Measurements from ENCODE around the gene SPTSSA.

DNA sequence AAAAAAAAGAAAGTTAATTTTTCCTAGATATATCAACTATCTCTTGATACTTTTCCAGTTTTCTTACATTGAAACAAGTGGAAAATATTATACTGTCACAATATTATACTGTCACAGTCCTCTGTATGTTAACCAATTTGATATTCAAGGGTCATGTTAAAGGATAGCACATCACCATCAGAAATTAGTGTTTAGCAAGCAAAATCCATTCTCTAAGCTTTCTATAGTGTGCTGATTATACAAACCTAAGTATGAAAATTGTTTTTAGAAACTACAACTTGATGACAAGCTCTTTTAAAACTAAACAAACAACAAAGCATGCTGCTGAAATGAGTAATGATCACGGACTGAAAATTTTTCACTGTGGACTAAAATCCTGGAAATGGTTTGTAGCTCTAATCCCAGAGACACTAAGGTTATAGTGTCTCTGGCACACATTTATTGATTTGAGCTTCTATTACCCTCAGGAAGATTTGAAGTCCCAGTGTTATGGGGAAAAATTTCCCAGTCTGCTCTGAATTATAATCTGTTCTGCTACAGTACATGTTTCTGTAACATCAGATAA lies 9.7 kb downstream of the SPTSSA start:
- TF ChIP-seq, protein P1, sequence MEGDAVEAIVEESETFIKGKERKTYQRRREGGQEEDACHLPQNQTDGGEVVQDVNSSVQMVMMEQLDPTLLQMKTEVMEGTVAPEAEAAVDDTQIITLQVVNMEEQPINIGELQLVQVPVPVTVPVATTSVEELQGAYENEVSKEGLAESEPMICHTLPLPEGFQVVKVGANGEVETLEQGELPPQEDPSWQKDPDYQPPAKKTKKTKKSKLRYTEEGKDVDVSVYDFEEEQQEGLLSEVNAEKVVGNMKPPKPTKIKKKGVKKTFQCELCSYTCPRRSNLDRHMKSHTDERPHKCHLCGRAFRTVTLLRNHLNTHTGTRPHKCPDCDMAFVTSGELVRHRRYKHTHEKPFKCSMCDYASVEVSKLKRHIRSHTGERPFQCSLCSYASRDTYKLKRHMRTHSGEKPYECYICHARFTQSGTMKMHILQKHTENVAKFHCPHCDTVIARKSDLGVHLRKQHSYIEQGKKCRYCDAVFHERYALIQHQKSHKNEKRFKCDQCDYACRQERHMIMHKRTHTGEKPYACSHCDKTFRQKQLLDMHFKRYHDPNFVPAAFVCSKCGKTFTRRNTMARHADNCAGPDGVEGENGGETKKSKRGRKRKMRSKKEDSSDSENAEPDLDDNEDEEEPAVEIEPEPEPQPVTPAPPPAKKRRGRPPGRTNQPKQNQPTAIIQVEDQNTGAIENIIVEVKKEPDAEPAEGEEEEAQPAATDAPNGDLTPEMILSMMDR (IDR thresholded peaks at IDR 0.05), result no peak
- no peak for TF ChIP-seq EP300 (IDR thresholded peaks at IDR 0.05)
